Effector memory CD4-positive, alpha-beta T cell (primary cell): ENCODE data around the gene MED29.

Experiments
- DNase-seq, 3 donors: peaks; one replicate each; pipeline ENCODE4 v3.0.0-alpha.2; 2020
- H3K27ac ChIP-seq: 2 replicates; pipeline ENCODE4 v1.7.0; 2013; ENCODE audit warnings: mild to moderate bottlenecking, low read length, moderate library complexity; ENCODE audit not compliant: insufficient read depth, poor library complexity, severe bottlenecking
- H3K27me3 ChIP-seq: replicated peaks from 2 replicates; pipeline ENCODE4 v1.7.0; 2013; ENCODE audit warnings: mild to moderate bottlenecking, low read length; ENCODE audit not compliant: insufficient read depth, control insufficient read depth, poor library complexity, severe bottlenecking
- H3K36me3 ChIP-seq: 2 replicates; pipeline ENCODE4 v1.7.0; 2013; ENCODE audit warnings: mild to moderate bottlenecking, low read length, moderate library complexity; ENCODE audit not compliant: control insufficient read depth, insufficient read depth
- H3K4me1 ChIP-seq: 2 replicates; pipeline ENCODE4 v1.7.0; 2013; ENCODE audit warnings: low read length, mild to moderate bottlenecking; ENCODE audit not compliant: control insufficient read depth, insufficient read depth, poor library complexity, severe bottlenecking
- H3K4me3 ChIP-seq: 2 replicates; pipeline ENCODE4 v1.7.0; 2013; ENCODE audit warnings: low read length, low read depth, mild to moderate bottlenecking; ENCODE audit not compliant: insufficient read depth, poor library complexity, severe bottlenecking
- H3K9me3 ChIP-seq: 2 replicates; pipeline ENCODE4 v1.7.0; 2013; ENCODE audit warnings: mild to moderate bottlenecking, low read length, moderate library complexity; ENCODE audit not compliant: control insufficient read depth
- total RNA-seq, 3 donors: gene quantifications; one replicate each; lab custom pipeline; 2026; lab: John Stamatoyannopoulos, UW

The MED29 gene
- 60.2 to 101 (median 90.6) reads per million in 3 donors for total RNA-seq

- Histone ChIP-seq H3K27ac (peak within 1 kb of the TSS; percentile 98), H3K36me3 (peaks cover 55% of the 10 kb centered on the region), H3K4me1 (peaks cover 12% of the 10 kb centered on the region), H3K27me3 (no peaks in the 10 kb centered on the region), H3K9me3 (no peaks in the 10 kb centered on the region), H3K4me3 (peak within 1 kb of the TSS; percentile 82)
- peak; percentile 96 for DNase-seq
Observed at GRCh38 chr19:39390751-39391437, at the start of gene MED29, which contains the start of gene PAF1. Gene MED29 (plus strand): TSS chr19:39391378. CDS start chr19:39391423, 45 bp downstream. Gene PAF1 (minus strand): TSS chr19:39391106. CDS start chr19:39390864, 242 bp downstream.

GRCh38 chr19:39341719-39342604 lies 49.2 kb upstream of the MED29 start, which contains the start of gene SAMD4B:
Gene SAMD4B (plus strand): TSS chr19:39342421. CDS start chr19:39356894, 14,473 bp downstream.
- DNase-seq, result peak; percentile 99
- no peaks in the 10 kb centered on the region for H3K9me3 ChIP-seq
- H3K4me3 ChIP-seq, result peak within 1 kb of the TSS; percentile 75
- peak within 1 kb of the TSS; percentile 75 for H3K27ac ChIP-seq
- no peaks in the 10 kb centered on the region for H3K27me3 ChIP-seq
- H3K4me1 ChIP-seq, result peaks cover 24% of the 10 kb centered on the region
- H3K36me3 ChIP-seq, result no peaks in the 10 kb centered on the region

GRCh38 chr19:39342647-39343305 lies 48.4 kb upstream of the MED29 start:
- Histone ChIP-seq H3K27ac (peak overlapping the region; percentile 75), H3K4me3 (peak overlapping the region; percentile 75), H3K9me3 (no peaks in the 10 kb centered on the region), H3K27me3 (no peaks in the 10 kb centered on the region), H3K36me3 (no peaks in the 10 kb centered on the region), H3K4me1 (peaks cover 24% of the 10 kb centered on the region)
- DNase-seq, result no peak

GRCh38 chr19:39345956-39346355 lies 45.2 kb upstream of the MED29 start:
- Histone ChIP-seq H3K36me3 (no peaks in the 10 kb centered on the region), H3K27ac (no peak overlapping the region), H3K4me3 (no peak overlapping the region), H3K27me3 (no peaks in the 10 kb centered on the region), H3K4me1 (peaks cover 16% of the 10 kb centered on the region), H3K9me3 (no peaks in the 10 kb centered on the region)
- no peak for DNase-seq

GRCh38 chr19:39347332-39348164 lies 43.6 kb upstream of the MED29 start:
- DNase-seq, result no peak
- H3K27me3 ChIP-seq, result no peaks in the 10 kb centered on the region
- no peak overlapping the region for H3K4me3 ChIP-seq
- H3K9me3 ChIP-seq, result no peaks in the 10 kb centered on the region
- no peak overlapping the region for H3K27ac ChIP-seq
- peaks cover 8% of the 10 kb centered on the region for H3K36me3 ChIP-seq
- peaks cover 12% of the 10 kb centered on the region for H3K4me1 ChIP-seq

- no peaks in the 10 kb centered on the region for H3K9me3 ChIP-seq
- no peak for DNase-seq
- no peak overlapping the region for H3K4me3 ChIP-seq
- no peaks in the 10 kb centered on the region for H3K4me1 ChIP-seq
- peaks cover 17% of the 10 kb centered on the region for H3K36me3 ChIP-seq
- no peaks in the 10 kb centered on the region for H3K27me3 ChIP-seq
- H3K27ac ChIP-seq, result no peak overlapping the region
Observed at GRCh38 chr19:39349326-39349725, 41.9 kb upstream of the MED29 start.

GRCh38 chr19:39350156-39350555 lies 41.0 kb upstream of the MED29 start:
- no peak overlapping the region for H3K27ac ChIP-seq
- no peak for DNase-seq
- H3K27me3 ChIP-seq, result no peaks in the 10 kb centered on the region
- no peaks in the 10 kb centered on the region for H3K4me1 ChIP-seq
- H3K9me3 ChIP-seq, result no peaks in the 10 kb centered on the region
- peaks cover 25% of the 10 kb centered on the region for H3K36me3 ChIP-seq
- no peak overlapping the region for H3K4me3 ChIP-seq

GRCh38 chr19:39351537-39352064 lies 39.6 kb upstream of the MED29 start:
- no peak overlapping the region for H3K4me3 ChIP-seq
- no peaks in the 10 kb centered on the region for H3K27me3 ChIP-seq
- no peaks in the 10 kb centered on the region for H3K4me1 ChIP-seq
- H3K36me3 ChIP-seq, result peaks cover 34% of the 10 kb centered on the region
- DNase-seq, result no peak
- no peaks in the 10 kb centered on the region for H3K9me3 ChIP-seq
- no peak overlapping the region for H3K27ac ChIP-seq
